HAP-1 (cell line): ENCODE results near the gene ZNF654.
"Not testable (repeated sequence)": the region's sequence is repeated elsewhere in the genome, so short reads cannot be mapped to it uniquely, and the experiment has no call there.

Experiments used
- DNase-seq, 2 experiments: peaks; one replicate each; pipeline ENCODE4 v3.0.0-alpha.2; 2016 to 2020; ENCODE audit warnings: low spot score in 2 of 2
- H3K27me3 ChIP-seq: fragments of 250-450 bp; sonication (Bioruptor Pico); 2 replicates; pipeline ENCODE4 v1.5.1; 2020; ENCODE audit warnings: low read depth, mild to moderate bottlenecking, moderate library complexity
- H3K36me3 ChIP-seq: fragments of 250-450 bp; sonication (Bioruptor Pico); replicated peaks from 2 replicates; pipeline ENCODE4 v1.5.1; 2020; ENCODE audit warnings: mild to moderate bottlenecking
- H3K4me1 ChIP-seq: fragments of 250-450 bp; sonication (Bioruptor Pico); 2 replicates; pipeline ENCODE4 v1.5.1; 2020; ENCODE audit warnings: mild to moderate bottlenecking
- H3K4me3 ChIP-seq: fragments of 250-450 bp; sonication (Bioruptor Pico); 2 replicates; pipeline ENCODE4 v1.5.1; 2020; ENCODE audit warnings: mild to moderate bottlenecking, moderate library complexity
- H3K9me3 ChIP-seq: fragments of 250-450 bp; sonication (Bioruptor Pico); 2 replicates; pipeline ENCODE4 v1.5.1; 2020; ENCODE audit warnings: mild to moderate bottlenecking, moderate library complexity
- in situ Hi-C: fragments of 300-500 bp; cut with MboI; formaldehyde crosslinking; loops from 3 replicates; pipeline ENCODE4 v1.14.3; 2020; ENCODE audit warnings: low sequenced_read_pairs, inconsistent platforms, mixed read lengths

Gene ZNF654

DNA sequence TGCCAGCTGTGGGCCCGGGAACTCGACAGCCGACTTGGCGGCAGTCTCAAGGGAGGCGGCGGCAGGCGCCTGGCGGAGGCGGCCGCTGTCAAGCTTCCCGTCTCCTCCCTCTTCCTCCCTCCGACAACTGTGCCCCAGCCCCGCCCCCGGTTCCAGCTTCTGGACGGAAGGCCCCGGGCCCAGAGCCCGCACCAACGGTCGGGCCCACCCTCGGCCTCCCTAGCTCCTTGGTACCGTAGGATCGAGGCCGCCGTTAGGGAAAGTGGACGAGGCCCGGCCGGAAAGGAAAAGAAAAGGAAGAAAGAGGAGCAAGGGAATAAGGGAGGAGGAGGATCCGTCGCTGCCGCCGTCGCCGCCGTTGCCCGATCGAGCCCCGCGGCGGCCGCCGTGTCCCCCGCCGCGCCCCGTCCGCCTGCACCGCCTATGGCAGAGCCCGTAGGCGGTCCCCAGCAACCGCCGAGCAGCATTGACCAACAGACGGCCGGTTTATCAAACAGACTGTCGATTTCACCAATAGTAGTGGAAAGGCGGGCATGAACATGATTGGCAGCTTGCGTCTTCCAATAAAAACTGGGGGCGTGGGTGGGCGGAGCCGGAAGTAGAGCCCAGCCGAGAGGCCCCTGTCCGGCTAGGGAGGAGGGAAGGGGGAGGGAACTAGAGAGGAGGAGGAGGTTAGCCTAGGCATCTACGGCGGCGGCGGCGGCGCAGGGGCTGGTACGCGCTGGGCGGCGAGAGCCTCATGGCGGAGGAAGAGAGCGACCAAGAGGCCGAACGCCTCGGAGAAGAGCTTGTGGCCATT, at the start of gene ZNF654, which contains the start of gene CGGBP1:
Gene ZNF654, plus strand, starts transcription at position 675 of the 799 bp plus-strand sequence. Its CDS starts 65 bp downstream, at position 740.
Gene CGGBP1, minus strand, starts transcription at position 425 of the 799 bp plus-strand sequence. CDS start 3,029 bp downstream, outside the sequence.
- Histone ChIP-seq H3K9me3 (no peaks in the 10 kb centered on the region), H3K4me3 (peak within 1 kb of the TSS; percentile 94), H3K36me3 (peaks cover 22% of the 10 kb centered on the region), H3K27me3 (no peaks in the 10 kb centered on the region), H3K4me1 (peaks cover 17% of the 10 kb centered on the region; the same call in 1 of the 2 replicates)
- peak; percentile 97 for DNase-seq
- in situ Hi-C loops: no loop called here

GRCh38 chr3:88010810-88011209, 48.2 kb upstream of the ZNF654 start:
- Histone ChIP-seq H3K9me3 (no peaks in the 10 kb centered on the region), H3K27me3 (no peaks in the 10 kb centered on the region), H3K4me1 (no peaks in the 10 kb centered on the region), H3K4me3 (no peak overlapping the region), H3K36me3 (no peaks in the 10 kb centered on the region)
- in situ Hi-C loops: no loop called here
- DNase-seq: no peak

DNA sequence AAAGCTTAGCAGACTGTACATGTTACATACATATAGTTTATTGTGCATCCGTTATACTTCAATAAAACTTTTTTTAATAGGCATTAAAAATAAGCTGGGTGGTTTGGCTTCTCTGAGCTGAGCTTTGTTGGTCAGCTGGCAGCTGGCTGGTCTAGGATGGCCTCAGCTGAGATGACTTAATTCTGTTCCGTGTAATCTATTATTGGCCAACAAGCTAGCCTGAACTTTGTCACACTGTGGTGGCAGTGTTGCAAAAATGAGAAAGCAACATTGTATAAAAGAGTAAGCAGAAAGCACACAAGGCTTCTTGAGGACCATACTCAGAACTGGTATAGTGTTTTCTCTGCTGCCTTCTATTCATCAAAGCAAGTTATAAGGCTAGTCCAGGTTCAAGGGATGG, 45.5 kb upstream of the ZNF654 start:
- H3K4me3 ChIP-seq: no peak overlapping the region
- no peaks in the 10 kb centered on the region for H3K9me3 ChIP-seq
- no peaks in the 10 kb centered on the region for H3K4me1 ChIP-seq
- no peak for DNase-seq
- no peaks in the 10 kb centered on the region for H3K36me3 ChIP-seq
- H3K27me3 ChIP-seq: no peaks in the 10 kb centered on the region
- in situ Hi-C loops: no loop called here

- DNase-seq, H3K27me3 ChIP-seq, H3K9me3 ChIP-seq, H3K36me3 ChIP-seq, H3K4me1 ChIP-seq, H3K4me3 ChIP-seq, in situ Hi-C loops: not testable (repeated sequence)
Observed at GRCh38 chr3:88015656-88016055, 43.4 kb upstream of the ZNF654 start.

GRCh38 chr3:88019024-88019423, 40.0 kb upstream of the ZNF654 start:
- DNase-seq: no peak
- H3K9me3 ChIP-seq: no peaks in the 10 kb centered on the region
- no peaks in the 10 kb centered on the region for H3K27me3 ChIP-seq
- in situ Hi-C loops: no loop called here
- H3K4me3 ChIP-seq: no peak overlapping the region
- no peaks in the 10 kb centered on the region for H3K4me1 ChIP-seq
- H3K36me3 ChIP-seq: no peaks in the 10 kb centered on the region

DNA sequence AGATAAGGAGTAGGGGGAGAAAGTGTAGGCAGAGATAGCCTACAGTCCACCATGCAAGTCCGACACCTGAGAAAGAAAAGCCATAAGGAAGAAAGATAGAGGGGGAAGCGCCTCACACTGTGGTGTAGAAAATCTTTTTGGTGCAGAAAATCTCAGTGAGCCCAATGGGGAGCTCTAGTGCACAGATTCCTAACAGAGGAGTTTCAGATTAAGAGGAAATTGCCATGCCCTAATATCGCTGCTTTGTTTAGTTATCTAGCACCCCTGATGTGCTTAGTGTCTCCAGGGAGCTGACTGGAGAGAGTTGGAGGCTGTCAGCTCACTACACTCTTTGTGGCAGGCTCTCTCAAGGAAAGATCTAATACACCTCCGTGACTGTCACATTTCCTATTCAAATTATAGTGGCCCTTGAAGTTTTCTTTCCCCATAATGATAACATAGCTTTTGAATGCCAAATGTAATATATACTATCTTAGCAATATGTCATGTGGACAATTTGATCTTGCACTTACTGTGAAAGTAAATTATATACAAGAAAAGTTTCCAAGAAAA, 34.0 kb upstream of the ZNF654 start:
- no peak overlapping the region for H3K4me3 ChIP-seq
- H3K27me3 ChIP-seq: no peaks in the 10 kb centered on the region
- in situ Hi-C loops: no loop called here
- H3K4me1 ChIP-seq: no peaks in the 10 kb centered on the region
- H3K36me3 ChIP-seq: no peaks in the 10 kb centered on the region
- DNase-seq: no peak
- no peaks in the 10 kb centered on the region for H3K9me3 ChIP-seq

DNA sequence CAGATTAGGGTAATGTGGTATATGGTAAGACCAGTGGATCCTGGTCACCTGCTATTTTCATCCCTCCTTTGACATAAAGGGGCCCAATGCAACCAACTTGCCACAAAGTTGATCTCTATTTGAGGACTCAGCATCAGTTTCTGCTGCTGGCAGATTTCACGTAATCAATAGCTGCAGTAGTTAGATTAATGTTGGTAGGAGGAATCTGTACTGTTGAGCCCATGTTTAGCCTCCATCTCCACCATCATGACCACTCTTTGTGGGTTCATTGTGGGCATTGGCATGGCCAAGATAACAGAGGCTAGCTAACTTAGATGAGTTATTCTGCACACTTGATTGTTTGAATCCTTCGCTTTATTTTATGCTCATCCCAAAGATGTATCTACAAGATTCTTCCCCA, 30.2 kb upstream of the ZNF654 start:
- no peaks in the 10 kb centered on the region for H3K9me3 ChIP-seq
- no peaks in the 10 kb centered on the region for H3K27me3 ChIP-seq
- H3K36me3 ChIP-seq: no peaks in the 10 kb centered on the region
- peaks cover 3% of the 10 kb centered on the region for H3K4me1 ChIP-seq
- DNase-seq: no peak
- H3K4me3 ChIP-seq: no peak overlapping the region
- in situ Hi-C loops: no loop called here

GRCh38 chr3:88030210-88030609, 28.8 kb upstream of the ZNF654 start:
- H3K9me3 ChIP-seq: no peaks in the 10 kb centered on the region
- no peak for DNase-seq
- in situ Hi-C loops: no loop called here
- H3K4me3 ChIP-seq: no peak overlapping the region
- H3K27me3 ChIP-seq: no peaks in the 10 kb centered on the region
- H3K36me3 ChIP-seq: no peaks in the 10 kb centered on the region
- H3K4me1 ChIP-seq: peaks cover 3% of the 10 kb centered on the region

GRCh38 chr3:88031642-88032077, 27.4 kb upstream of the ZNF654 start:
- Histone ChIP-seq H3K9me3 (no peaks in the 10 kb centered on the region), H3K4me1 (peaks cover 3% of the 10 kb centered on the region), H3K4me3 (peak overlapping the region; percentile 6), H3K36me3 (no peaks in the 10 kb centered on the region), H3K27me3 (no peaks in the 10 kb centered on the region)
- peak in 1 of 2 experiments; percentile 47 for DNase-seq
- in situ Hi-C loops: no loop called here

DNA sequence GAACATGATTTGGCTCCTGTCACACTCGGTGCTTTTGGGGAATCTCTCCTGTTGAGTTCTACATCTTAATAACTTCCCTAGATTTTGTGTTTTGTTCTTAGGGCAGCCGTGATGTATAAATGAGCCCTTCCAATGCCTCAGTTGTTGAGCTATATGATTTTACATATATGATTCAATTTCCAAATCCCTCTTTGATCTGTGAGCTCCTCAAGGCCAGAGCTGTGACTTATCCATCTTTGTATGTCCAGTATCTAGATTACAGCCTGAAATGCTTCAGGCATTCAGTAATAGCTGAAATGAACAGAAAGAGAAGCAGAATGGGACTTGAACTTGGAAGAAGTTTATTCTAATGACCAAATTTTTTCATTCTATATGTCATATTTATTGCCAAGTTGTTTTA, 26.8 kb upstream of the ZNF654 start:
- no peak overlapping the region for H3K4me3 ChIP-seq
- in situ Hi-C loops: no loop called here
- H3K27me3 ChIP-seq: no peaks in the 10 kb centered on the region
- no peaks in the 10 kb centered on the region for H3K9me3 ChIP-seq
- no peaks in the 10 kb centered on the region for H3K36me3 ChIP-seq
- DNase-seq: no peak
- peaks cover 3% of the 10 kb centered on the region for H3K4me1 ChIP-seq

GRCh38 chr3:88033079-88033478, 26.0 kb upstream of the ZNF654 start:
- Histone ChIP-seq H3K9me3 (no peaks in the 10 kb centered on the region), H3K27me3 (no peaks in the 10 kb centered on the region), H3K4me1 (peaks cover 3% of the 10 kb centered on the region), H3K36me3 (no peaks in the 10 kb centered on the region), H3K4me3 (no peak overlapping the region)
- in situ Hi-C loops: no loop called here
- DNase-seq: no peak

GRCh38 chr3:88033808-88034207, 25.2 kb upstream of the ZNF654 start:
- Histone ChIP-seq H3K4me1 (peaks cover 3% of the 10 kb centered on the region), H3K27me3 (no peaks in the 10 kb centered on the region), H3K4me3 (no peak overlapping the region), H3K9me3 (no peaks in the 10 kb centered on the region), H3K36me3 (no peaks in the 10 kb centered on the region)
- DNase-seq: no peak
- in situ Hi-C loops: no loop called here

DNA sequence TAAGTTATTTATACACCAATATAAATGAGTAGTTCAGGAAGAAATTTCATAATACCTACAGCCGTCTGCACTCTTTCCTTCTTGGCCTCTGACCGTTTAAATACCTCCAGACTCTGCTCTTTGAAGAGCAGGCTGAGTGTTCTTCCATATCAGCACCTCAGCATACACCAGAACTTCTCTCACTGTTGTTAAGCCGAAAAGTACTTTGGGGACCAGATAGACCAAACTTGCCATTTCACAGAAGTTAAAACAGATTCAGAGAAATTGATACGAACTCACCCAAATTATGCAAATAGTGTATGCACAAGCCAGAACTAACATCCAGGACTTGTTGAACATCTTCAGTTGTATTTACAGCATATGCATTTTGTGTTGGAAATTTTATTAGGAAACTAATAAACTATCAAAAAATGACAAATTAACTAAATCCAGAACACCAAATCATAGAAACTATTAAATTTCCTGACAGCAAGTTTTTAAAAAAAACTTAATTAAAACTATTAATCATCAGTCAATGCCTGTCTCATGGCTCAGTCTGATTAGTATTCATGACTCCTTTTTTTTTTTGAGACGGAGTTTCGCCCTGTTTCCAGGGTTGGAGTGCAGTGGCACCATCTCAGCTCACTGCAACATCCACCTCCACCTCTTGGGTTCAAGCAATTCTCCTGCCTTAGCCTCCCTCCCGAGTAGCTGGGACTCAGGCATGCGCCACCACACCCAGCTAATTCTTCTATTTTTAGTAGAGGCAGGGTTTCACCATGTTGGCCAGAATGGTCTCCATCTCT, 24.4 kb upstream of the ZNF654 start:
- H3K9me3 ChIP-seq: no peaks in the 10 kb centered on the region
- H3K27me3 ChIP-seq: no peaks in the 10 kb centered on the region
- no peaks in the 10 kb centered on the region for H3K36me3 ChIP-seq
- DNase-seq: no peak
- peaks cover 3% of the 10 kb centered on the region for H3K4me1 ChIP-seq
- in situ Hi-C loops: no loop called here
- H3K4me3 ChIP-seq: no peak overlapping the region

- no peaks in the 10 kb centered on the region for H3K9me3 ChIP-seq
- H3K4me3 ChIP-seq: no peak overlapping the region
- peaks cover 2% of the 10 kb centered on the region for H3K4me1 ChIP-seq
- DNase-seq: no peak
- H3K27me3 ChIP-seq: no peaks in the 10 kb centered on the region
- in situ Hi-C loops: no loop called here
- no peaks in the 10 kb centered on the region for H3K36me3 ChIP-seq
Observed at GRCh38 chr3:88036221-88036620, 22.8 kb upstream of the ZNF654 start.
